Calu3 (cell line): ENCODE measurements around the gene DTYMK. TPM values are rescaled to one million over a fixed set of nuclear protein-coding genes. Genes with fewer than 3 reads are reported as not detected.
A peak's percentile ranks its signal among the peaks of the same experiment; 100 is the strongest.

ENCODE experiments used
- BruUV-seq: library from RNA; stranded (reverse); fragments of 400-500 nt; replicated peaks from 2 replicates; lab custom pipeline; 2021; lab: Mats Ljungman, UMichigan
- CTCF ChIA-PET: fragments of 300-600 bp; sonication (Branson Sonifier 250); formaldehyde crosslinking; loops from one replicate; lab custom pipeline; 2022; ENCODE audit warnings: antibody characterized with exemption; lab: Charles Lee
- DNase-seq: peaks from one replicate; pipeline ENCODE4 v3.0.0; 2022
- H3K27ac Mint-ChIP-seq: one replicate; pipeline ENCODE4 v1.8.0; 2022; ENCODE audit warnings: mixed read lengths; ENCODE audit not compliant: unreplicated experiment
- H3K27me3 Mint-ChIP-seq: one replicate; pipeline ENCODE4 v1.8.0; 2022; ENCODE audit warnings: mixed read lengths; ENCODE audit not compliant: unreplicated experiment
- H3K36me3 Mint-ChIP-seq: one replicate; pipeline ENCODE4 v1.8.0; 2022; ENCODE audit warnings: mild to moderate bottlenecking, moderate library complexity, mixed read lengths; ENCODE audit not compliant: insufficient read depth, unreplicated experiment
- H3K4me1 Mint-ChIP-seq: one replicate; pipeline ENCODE4 v1.8.0; 2022; ENCODE audit warnings: mild to moderate bottlenecking, low read depth, mixed read lengths; ENCODE audit not compliant: unreplicated experiment
- H3K4me3 Mint-ChIP-seq: one replicate; pipeline ENCODE4 v1.8.0; 2022; ENCODE audit warnings: mild to moderate bottlenecking, low read depth, moderate library complexity, mixed read lengths; ENCODE audit not compliant: unreplicated experiment
- H3K9me3 Mint-ChIP-seq: one replicate; pipeline ENCODE4 v1.8.0; 2022; ENCODE audit warnings: low read depth, mixed read lengths; ENCODE audit not compliant: unreplicated experiment
- CTCF ChIP-seq: fragments of 200-600 bp; IDR thresholded peaks from one replicate; pipeline ENCODE4 v1.8.0; 2022; ENCODE audit warnings: antibody characterized with exemption; ENCODE audit not compliant: unreplicated experiment
- intact Hi-C: fragments of 100-400 bp; cut with micrococcal nuclease; formaldehyde crosslinking; loops from one replicate; pipeline ENCODE4 v1.10.0; 2022; ENCODE audit not compliant: unreplicated experiment
- total RNA-seq: library from RNA; stranded (reverse); gene quantifications from 2 replicates; pipeline ENCODE4 v1.2.3, GENCODE V29; 2022

Gene DTYMK
- total RNA-seq, 1 experiment from 2014 or later = 80.7 TPM

GRCh38 chr2:241636182-241637017 lies 50.2 kb downstream of the DTYMK start:
- no peaks in the 10 kb centered on the region for H3K9me3 Mint-ChIP-seq
- no TSS peak for BruUV-seq
- peak overlapping the region; percentile 74 for H3K4me3 Mint-ChIP-seq
- intact Hi-C loops = no loop called here
- peak; percentile 72 for DNase-seq
- CTCF ChIA-PET = interaction anchor here (0.6 kb wide), 2 partner anchors 62 to 183 kb away, joined by 4 read pairs; no protein-coding TSS in a partner anchor
- no peak for TF ChIP-seq CTCF
- peak overlapping the region; percentile 39 for H3K27ac Mint-ChIP-seq
- peaks cover 23% of the 10 kb centered on the region for H3K4me1 Mint-ChIP-seq
- H3K27me3 Mint-ChIP-seq = no peaks in the 10 kb centered on the region
- peaks cover 84% of the 10 kb centered on the region for H3K36me3 Mint-ChIP-seq

- CTCF ChIA-PET = interaction anchor here (0.6 kb wide), 1 partner anchor 62 kb away, joined by 4 read pairs; no protein-coding TSS in a partner anchor
- DNase-seq = no peak
- H3K4me1 Mint-ChIP-seq = peaks cover 16% of the 10 kb centered on the region
- peak overlapping the region; percentile 74 for H3K4me3 Mint-ChIP-seq
- H3K27ac Mint-ChIP-seq = peak overlapping the region; percentile 39
- H3K27me3 Mint-ChIP-seq = no peaks in the 10 kb centered on the region
- peaks cover 78% of the 10 kb centered on the region for H3K36me3 Mint-ChIP-seq
- TF ChIP-seq CTCF = no peak
- no TSS peak for BruUV-seq
- intact Hi-C loops = no loop called here
- H3K9me3 Mint-ChIP-seq = no peaks in the 10 kb centered on the region
Measured at GRCh38 chr2:241635756-241636155, 50.9 kb downstream of the DTYMK start.

GRCh38 chr2:241633561-241633960 lies 53.1 kb downstream of the DTYMK start:
- no peak for TF ChIP-seq CTCF
- peaks cover 10% of the 10 kb centered on the region for H3K4me1 Mint-ChIP-seq
- CTCF ChIA-PET = no interaction called here
- H3K27me3 Mint-ChIP-seq = no peaks in the 10 kb centered on the region
- intact Hi-C loops = no loop called here
- peaks cover 82% of the 10 kb centered on the region for H3K36me3 Mint-ChIP-seq
- H3K4me3 Mint-ChIP-seq = no peak overlapping the region
- no peak for DNase-seq
- no peaks in the 10 kb centered on the region for H3K9me3 Mint-ChIP-seq
- BruUV-seq = no TSS peak
- no peak overlapping the region for H3K27ac Mint-ChIP-seq

- CTCF ChIA-PET = no interaction called here
- H3K9me3 Mint-ChIP-seq = no peaks in the 10 kb centered on the region
- no peak overlapping the region for H3K4me3 Mint-ChIP-seq
- H3K27ac Mint-ChIP-seq = no peak overlapping the region
- intact Hi-C loops = no loop called here
- peaks cover 17% of the 10 kb centered on the region for H3K4me1 Mint-ChIP-seq
- no peaks in the 10 kb centered on the region for H3K27me3 Mint-ChIP-seq
- no peak for DNase-seq
- peaks cover 82% of the 10 kb centered on the region for H3K36me3 Mint-ChIP-seq
- TF ChIP-seq CTCF = no peak
- no TSS peak for BruUV-seq
Measured at GRCh38 chr2:241632478-241633325, 53.9 kb downstream of the DTYMK start.
